Epithelial cell of esophagus (primary cell): ENCODE results near the gene GALNT9.

Experiments
- DNase-seq: peaks from one replicate; pipeline ENCODE4 v3.0.0; 2010; ENCODE audit warnings: low read depth
- H3K4me3 ChIP-seq: 2 replicates; pipeline ENCODE4 v1.5.1; 2011; ENCODE audit warnings: mild to moderate bottlenecking, low read length, control low read depth
- CTCF ChIP-seq: IDR thresholded peaks from 2 replicates; pipeline ENCODE4 v1.5.1; 2011; ENCODE audit warnings: low read depth, mild to moderate bottlenecking, low read length, control low read depth, inconsistent platforms; ENCODE audit not compliant: insufficient read depth; ENCODE audit errors: missing control alignments

The GALNT9 gene

GRCh38 chr12:132157733-132158409, 171.5 kb downstream of the GALNT9 start:
- no peak for DNase-seq
- H3K4me3 ChIP-seq = no peak overlapping the region
- no peak for TF ChIP-seq CTCF

- DNase-seq = no peak
- TF ChIP-seq CTCF = no peak
- H3K4me3 ChIP-seq = no peak overlapping the region
These were observed 172.6 kb downstream of the GALNT9 start for GRCh38 chr12:132156573-132157325.

- no peak overlapping the region for H3K4me3 ChIP-seq
These were observed 173.4 kb downstream of the GALNT9 start for GRCh38 chr12:132155771-132156572.

GRCh38 chr12:132154941-132155770, 174.2 kb downstream of the GALNT9 start:
- no peak for TF ChIP-seq CTCF
- H3K4me3 ChIP-seq = no peak overlapping the region
- DNase-seq = no peak

More at GRCh38 chr12:132155771-132156572, 173.4 kb downstream of the GALNT9 start:
- no peak for DNase-seq
- no peak for TF ChIP-seq CTCF

- no peak for TF ChIP-seq CTCF
- no peak overlapping the region for H3K4me3 ChIP-seq
- no peak for DNase-seq
These were observed 175.0 kb downstream of the GALNT9 start for GRCh38 chr12:132154341-132154761.

GRCh38 chr12:132153501-132154340, 175.7 kb downstream of the GALNT9 start:
- DNase-seq = peak; percentile 69
- H3K4me3 ChIP-seq = no peak overlapping the region
- peak; percentile 92 for TF ChIP-seq CTCF
